CD4-positive, alpha-beta T cell treated with Interleukin-15 for 4 hours (primary cell): ENCODE data around the gene POC1A.
A peak's percentile ranks its signal among the peaks of the same experiment; 100 is the strongest.
"Not testable (repeated sequence)": the region's sequence is repeated elsewhere in the genome, so short reads cannot be mapped to it uniquely, and the experiment has no call there.

ENCODE experiments used
- DNase-seq: peaks from one replicate; pipeline ENCODE4 v3.0.0-alpha.2; 2020; ENCODE audit warnings: low spot score

Gene POC1A

DNA sequence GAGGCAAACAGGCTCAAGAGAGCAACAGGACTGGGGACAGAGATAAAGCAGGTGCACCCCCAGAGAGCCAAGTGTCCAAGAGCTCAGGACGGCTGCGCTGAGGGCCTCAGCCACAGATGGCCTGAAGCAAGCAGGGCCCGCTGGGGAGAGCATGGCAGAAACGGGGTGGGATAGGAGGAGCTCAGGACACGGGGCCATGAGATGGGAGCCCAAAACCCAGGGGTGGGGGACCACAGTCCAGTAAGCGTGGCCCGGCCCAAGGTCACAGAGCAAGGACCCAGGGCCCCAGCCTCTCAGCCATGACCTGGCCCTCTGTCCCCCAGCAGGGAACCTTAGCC lies 107.4 kb downstream of the POC1A start:
- no peak for DNase-seq

DNA sequence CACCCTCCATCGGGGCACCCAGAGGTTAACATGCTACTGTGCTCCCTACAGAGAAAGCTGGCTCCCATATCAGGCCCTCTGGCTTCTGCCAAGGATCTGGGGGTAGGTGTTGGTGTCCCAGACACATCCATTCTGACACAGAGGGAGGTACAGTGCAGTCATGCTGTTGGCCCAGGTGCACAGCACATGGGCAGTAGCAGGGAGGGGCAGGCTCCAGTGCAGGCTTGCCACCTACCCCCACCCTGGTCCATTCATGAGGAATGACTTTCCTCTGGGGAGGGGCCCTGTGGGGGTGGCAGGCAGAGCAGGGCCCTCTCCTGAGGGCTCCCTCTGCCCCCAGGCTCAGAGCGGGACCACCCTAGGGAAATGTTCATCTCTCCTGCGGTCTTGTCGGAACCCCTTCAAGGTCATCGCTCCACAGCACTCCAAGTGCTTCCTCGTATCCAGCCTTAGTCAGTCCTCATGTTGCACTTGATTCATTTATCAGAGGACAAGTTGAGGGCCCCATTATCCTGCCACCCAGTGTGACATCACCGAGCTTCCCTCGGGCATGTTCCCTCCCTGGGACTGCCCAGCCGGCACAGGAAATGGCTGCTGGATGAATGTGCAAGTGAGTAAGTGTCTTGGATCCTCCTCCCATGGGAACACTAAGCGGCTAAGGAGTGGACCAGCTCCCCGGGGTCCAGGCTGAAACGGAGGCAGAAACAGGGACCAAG lies 107.9 kb downstream of the POC1A start:
- DNase-seq: no peak

DNA sequence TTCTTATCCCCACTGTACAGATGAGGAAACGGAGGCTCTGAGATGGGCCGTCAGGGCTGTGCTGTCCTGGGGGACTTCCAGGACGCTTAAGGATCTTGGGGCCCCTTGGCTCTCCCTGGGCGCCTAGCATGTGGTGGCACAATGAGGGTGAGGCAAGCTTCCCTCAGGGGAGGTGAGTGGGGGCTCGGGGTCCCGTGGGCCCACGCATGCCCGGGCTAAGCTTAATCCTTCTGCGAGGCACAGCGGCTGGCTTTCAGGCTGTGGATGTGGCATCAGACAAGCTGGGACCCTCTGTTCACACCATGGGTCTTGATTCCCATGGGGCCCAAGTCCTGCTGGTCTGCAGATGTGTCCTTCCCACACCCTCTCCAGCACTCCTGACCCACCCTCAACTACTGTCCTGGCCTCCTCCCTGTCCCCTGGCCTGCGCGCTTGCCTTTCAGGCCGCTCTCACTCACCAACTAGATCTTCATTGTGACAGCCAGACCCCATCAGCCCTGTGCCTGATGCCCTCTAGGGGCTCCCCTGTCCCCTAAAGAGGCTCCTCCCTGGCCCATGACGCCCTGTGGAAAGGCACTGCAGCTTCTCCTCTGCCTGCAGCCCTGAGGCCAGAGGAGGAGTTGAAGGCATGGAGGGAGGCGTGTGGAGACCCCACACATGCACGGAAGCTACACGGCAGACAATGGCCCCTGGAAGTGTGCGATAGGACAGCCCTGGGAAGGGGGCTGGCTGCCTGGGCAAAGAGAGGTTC lies 109.2 kb downstream of the POC1A start:
- no peak for DNase-seq

GRCh38 chr3:52043750-52044149 lies 110.5 kb downstream of the POC1A start:
- no peak for DNase-seq

DNA sequence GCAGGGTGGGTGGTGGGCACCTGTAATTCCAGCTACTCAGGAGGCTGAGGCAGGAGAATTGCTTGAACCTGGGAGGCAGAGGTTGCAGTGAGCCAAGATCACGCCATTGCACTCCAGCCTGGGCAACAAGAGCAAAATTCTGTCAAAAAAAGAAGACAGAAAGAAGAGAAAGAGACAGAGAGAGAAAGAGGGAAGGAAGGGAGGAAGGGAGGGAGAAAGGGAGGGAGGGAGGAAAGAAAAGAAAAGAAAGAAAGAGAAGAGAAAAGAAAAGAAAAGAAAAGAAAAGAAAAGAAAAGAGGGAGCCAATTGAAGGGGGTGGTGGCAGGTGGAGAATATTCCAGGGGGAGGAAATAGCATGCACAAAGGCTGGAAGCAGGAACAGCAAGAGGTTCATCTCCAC lies 111.2 kb downstream of the POC1A start:
- DNase-seq: not testable (repeated sequence)

DNA sequence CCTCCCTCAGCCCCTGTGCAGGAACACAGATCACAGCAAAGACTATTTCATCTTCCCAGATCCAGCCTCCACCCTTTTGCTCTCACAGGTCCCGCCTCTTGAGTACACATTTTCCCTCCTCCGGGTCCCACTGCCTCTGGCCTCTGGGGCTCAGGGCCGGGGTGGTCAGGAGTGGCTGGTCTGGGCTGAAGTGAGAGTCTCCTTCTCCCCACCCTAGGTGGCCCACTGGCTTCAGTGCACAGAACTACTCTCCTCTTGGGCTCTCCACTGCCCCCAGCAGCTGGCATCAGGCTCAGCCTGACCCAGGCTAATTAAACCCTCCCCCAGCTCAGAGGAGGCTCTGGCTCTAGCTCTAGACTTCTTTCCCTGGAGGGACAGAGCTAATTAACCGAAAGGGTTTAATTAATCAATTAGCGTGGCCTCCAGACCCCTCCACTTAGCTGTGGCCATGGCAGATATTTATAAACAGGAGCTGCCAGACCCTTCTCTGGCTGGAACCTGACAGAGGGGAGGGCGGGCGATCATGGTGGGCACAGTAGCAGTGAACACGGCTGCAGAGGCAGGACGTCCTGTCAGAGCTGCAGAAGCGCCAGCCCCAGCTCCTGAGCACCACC lies 113.0 kb downstream of the POC1A start:
- no peak for DNase-seq

DNA sequence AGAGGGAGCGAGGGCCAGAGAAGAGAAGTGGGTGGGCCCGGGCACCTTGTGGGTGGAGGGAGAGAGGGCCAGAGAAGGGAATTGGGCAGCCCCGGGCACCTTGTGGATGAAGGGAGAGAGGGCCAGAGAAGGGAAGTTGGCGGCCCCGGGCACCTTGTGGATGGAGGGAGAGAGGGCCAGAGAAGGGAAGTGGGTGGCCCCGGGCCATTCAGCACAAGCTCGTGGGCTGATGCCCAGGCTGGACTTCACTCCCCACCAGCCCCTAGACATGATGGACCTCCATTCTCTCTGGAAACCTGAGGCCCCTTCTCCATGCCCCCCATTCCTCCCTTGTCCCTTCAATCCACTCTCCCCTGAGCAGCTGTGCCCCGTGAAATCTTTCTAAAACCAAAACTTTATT lies 113.6 kb downstream of the POC1A start:
- DNase-seq: no peak

DNA sequence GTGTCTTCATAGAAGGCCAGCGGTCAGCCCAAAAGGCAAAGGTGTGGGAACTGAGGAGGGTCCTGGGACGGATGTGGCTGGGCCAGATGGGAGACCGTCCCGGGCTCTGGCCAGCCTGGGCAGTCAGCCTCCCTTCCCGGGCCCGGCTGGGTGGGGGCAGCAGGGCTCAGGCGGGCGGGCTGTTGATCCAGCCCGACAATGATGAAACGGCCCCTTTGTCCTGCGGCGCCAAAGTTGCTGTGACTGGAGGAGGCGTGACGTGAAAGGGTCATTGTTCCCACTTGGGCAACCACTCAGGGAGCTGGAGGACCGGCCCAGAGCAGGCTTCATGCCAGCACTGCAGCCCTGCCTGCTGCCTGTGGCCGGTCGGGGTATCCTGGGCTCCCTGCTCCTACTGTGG lies 114.4 kb downstream of the POC1A start:
- no peak for DNase-seq

GRCh38 chr3:52039426-52039825 lies 114.8 kb downstream of the POC1A start:
- DNase-seq: no peak

GRCh38 chr3:52038227-52038626 lies 116.0 kb downstream of the POC1A start:
- no peak for DNase-seq

- no peak for DNase-seq
Observed at GRCh38 chr3:52037291-52037690, 116.9 kb downstream of the POC1A start.

DNA sequence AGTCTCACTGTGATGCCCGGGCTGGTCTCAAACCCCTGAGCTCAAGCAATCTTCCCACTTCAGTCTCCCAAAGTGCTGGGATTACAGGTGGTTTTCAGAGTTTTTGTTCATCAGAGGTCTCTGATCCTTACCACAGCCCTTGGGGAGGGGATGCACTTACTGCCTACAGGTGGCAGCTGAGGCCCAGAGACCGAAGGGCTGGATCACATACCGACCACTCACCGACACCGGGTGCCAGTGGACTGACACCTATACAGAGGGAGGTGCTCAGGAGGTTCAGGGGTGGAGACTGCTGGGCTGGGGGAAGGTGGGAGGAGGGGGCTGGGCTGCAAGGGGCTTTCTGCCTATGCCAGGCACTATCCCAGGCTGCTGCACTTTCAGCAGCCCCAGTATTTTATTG lies 117.4 kb downstream of the POC1A start:
- peak; percentile 24 for DNase-seq

DNA sequence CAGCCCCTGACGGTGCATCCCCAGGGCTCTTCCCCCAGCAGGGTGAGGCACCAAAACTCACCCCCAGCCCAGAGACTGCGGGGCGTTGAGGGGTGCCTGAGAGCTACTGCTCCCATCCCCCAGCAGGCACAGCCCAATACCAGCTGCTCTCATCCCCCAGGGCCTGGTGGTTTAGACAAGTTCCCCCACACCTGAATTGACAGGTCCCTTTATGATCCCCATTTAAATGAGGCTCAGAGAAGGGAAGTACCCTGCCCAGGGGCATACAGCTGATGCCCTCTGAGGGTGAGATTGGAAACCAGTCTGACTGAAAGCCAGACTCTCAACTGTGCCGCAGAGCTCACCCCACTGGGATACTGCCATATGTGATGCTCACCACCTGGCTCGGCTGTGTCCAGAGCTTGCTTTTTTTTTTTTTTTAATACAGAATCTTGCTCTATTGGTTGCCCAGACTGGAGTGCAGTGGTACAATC lies 118.0 kb downstream of the POC1A start:
- DNase-seq: no peak

DNA sequence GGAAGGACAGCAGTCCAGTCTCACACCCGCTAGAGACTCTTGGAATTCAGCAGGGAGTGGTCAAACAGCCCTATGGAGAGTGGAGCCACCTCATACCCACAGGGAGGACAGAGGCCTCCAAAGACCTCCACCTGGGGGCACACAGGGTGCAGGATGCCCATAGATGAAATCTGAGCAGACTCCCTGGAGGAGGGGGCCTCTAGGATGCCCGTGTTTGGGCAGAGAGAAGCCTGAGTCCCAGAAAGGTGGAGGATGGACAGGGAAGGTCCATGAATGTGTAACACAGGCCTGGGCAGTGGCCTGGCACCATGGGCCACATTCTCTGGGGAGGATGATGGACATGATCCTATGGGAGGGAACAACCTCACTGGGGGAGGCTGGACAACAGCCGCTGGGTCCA lies 119.6 kb downstream of the POC1A start:
- no peak for DNase-seq

DNA sequence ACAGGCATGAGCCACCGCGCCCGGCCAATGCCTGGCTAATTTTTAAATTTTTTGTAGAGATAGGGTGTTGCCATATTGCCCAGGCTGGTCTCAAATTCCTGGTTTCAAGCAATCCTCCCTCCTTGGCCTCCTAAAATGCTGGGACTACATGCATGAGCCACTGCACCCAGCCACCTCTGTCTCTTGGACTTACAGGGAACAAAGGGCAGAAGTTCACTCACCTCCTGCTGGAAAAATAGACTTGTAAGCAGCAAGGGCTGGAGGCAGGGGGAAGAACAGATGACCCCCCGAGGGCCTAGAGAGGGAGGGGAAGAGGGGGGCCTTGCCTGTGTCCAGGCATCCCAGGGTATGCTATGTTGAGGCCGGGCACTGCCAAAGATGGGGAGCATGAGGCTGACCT lies 120.0 kb downstream of the POC1A start:
- no peak for DNase-seq

- not testable (repeated sequence) for DNase-seq
Observed at GRCh38 chr3:52033748-52034147, 120.5 kb downstream of the POC1A start.

DNA sequence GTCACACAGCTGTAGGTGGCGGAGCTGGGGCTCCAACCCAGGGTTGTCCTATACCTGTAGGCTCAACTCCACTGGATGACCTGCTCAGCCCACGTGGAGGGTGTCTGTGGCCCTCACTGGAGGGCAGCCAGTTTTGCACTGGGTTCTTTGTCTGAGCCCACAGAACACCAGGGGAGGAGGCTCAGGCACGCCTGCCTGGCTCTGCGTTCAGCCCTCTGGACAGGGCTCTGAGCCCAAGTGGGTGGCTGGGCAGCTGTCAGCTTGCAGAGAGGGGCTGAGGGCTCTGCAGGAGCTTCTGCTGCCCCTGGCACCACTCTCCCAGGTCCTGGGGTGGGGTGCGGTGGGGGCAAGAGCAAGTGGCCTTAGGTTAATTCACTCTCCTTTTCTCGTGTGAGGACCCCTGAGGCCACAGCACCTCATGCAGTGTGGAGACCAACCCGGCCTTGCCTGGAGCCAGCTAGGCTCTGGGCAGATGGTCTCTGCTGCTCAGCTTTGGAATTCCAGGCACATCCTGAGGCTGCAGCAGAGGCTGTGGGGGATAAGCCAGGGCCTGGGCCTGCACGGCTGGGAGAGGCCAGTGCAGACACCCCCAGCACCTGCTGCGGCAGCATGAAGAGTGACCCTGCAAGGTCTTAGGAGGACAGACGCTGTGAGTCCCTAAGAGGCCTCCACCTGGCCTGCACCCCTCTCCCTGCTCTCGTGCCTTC lies 121.4 kb downstream of the POC1A start:
- no peak for DNase-seq

GRCh38 chr3:52031896-52032295 lies 122.3 kb downstream of the POC1A start:
- no peak for DNase-seq

- no peak for DNase-seq
Observed at GRCh38 chr3:52030714-52031310, 123.4 kb downstream of the POC1A start.

GRCh38 chr3:52029535-52029934 lies 124.7 kb downstream of the POC1A start:
- DNase-seq: no peak

- no peak for DNase-seq
Observed at GRCh38 chr3:52029053-52029452, 125.2 kb downstream of the POC1A start.

GRCh38 chr3:52028572-52028971 lies 125.7 kb downstream of the POC1A start:
- DNase-seq: no peak
